IMR-90 (cell line): ENCODE measurements around the gene COL19A1.

Source experiments
- BHLHE40 ChIP-seq: fragments of 150-350 bp; IDR thresholded peaks from 2 replicates; pipeline ENCODE4 v1.6.1; 2016; ENCODE audit warnings: mild to moderate bottlenecking, low read depth, low read length
- POLR2A ChIP-seq: IDR thresholded peaks from 2 replicates; pipeline ENCODE4 v1.6.1; 2012; ENCODE audit warnings: mild to moderate bottlenecking, low read depth, low read length
- TF ChIP-seq, protein P1 (sequence below): fragments of 150-350 bp; IDR thresholded peaks from 2 replicates; pipeline ENCODE4 v1.6.1; 2016; ENCODE audit warnings: low read depth, mild to moderate bottlenecking, low read length, moderate library complexity, borderline replicate concordance
- TF ChIP-seq, protein P2 (sequence below): conservative IDR thresholded peaks from 2 replicates; pipeline ENCODE4 v1.5.1; 2012; ENCODE audit warnings: mild to moderate bottlenecking, low read depth, low read length, improper control_type of control experiment

- TF ChIP-seq, protein P1, sequence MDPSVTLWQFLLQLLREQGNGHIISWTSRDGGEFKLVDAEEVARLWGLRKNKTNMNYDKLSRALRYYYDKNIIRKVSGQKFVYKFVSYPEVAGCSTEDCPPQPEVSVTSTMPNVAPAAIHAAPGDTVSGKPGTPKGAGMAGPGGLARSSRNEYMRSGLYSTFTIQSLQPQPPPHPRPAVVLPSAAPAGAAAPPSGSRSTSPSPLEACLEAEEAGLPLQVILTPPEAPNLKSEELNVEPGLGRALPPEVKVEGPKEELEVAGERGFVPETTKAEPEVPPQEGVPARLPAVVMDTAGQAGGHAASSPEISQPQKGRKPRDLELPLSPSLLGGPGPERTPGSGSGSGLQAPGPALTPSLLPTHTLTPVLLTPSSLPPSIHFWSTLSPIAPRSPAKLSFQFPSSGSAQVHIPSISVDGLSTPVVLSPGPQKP = no peak
- TF ChIP-seq, protein P2, sequence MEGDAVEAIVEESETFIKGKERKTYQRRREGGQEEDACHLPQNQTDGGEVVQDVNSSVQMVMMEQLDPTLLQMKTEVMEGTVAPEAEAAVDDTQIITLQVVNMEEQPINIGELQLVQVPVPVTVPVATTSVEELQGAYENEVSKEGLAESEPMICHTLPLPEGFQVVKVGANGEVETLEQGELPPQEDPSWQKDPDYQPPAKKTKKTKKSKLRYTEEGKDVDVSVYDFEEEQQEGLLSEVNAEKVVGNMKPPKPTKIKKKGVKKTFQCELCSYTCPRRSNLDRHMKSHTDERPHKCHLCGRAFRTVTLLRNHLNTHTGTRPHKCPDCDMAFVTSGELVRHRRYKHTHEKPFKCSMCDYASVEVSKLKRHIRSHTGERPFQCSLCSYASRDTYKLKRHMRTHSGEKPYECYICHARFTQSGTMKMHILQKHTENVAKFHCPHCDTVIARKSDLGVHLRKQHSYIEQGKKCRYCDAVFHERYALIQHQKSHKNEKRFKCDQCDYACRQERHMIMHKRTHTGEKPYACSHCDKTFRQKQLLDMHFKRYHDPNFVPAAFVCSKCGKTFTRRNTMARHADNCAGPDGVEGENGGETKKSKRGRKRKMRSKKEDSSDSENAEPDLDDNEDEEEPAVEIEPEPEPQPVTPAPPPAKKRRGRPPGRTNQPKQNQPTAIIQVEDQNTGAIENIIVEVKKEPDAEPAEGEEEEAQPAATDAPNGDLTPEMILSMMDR = no peak
- no peak for TF ChIP-seq BHLHE40
- TF ChIP-seq POLR2A = no peak
Measured at GRCh38 chr6:70082830-70083229, 216.5 kb downstream of the COL19A1 start.
